HG03108 (cell line): Measurements from ENCODE around the gene MYLIP.
"Not testable (repeated sequence)": the region's sequence is repeated elsewhere in the genome, so short reads cannot be mapped to it uniquely, and the experiment has no call there.

Experiments
- ATAC-seq: cut with Tn5 transposase; IDR thresholded peaks from one replicate; pipeline ENCODE4 v1.9.1; 2021; ENCODE audit warnings: moderate library complexity; ENCODE audit not compliant: unreplicated experiment

MYLIP gene

DNA sequence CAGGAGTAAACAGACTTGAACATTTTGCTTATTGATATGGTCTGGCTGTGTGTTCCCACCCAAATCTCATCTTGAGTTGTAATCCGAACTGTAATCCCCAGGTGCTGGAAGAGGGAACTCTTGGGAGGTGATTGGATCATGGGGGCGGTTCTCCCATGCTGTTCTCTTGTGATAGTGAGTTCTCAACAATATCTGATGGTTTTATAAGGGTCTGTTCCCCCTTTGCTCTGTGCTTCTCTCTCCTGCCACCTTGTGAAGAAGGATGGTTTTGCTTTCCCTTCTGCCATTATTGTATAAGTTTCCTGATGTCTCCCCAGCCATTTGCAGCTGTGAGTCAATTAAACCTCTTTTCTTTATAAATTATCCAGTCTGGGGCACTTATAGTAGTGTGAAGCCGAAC is 40.0 kb downstream of the MYLIP start:
- ATAC-seq: no peak

- no peak for ATAC-seq
Observed at GRCh38 chr6:16171400-16171799, 42.5 kb downstream of the MYLIP start.

DNA sequence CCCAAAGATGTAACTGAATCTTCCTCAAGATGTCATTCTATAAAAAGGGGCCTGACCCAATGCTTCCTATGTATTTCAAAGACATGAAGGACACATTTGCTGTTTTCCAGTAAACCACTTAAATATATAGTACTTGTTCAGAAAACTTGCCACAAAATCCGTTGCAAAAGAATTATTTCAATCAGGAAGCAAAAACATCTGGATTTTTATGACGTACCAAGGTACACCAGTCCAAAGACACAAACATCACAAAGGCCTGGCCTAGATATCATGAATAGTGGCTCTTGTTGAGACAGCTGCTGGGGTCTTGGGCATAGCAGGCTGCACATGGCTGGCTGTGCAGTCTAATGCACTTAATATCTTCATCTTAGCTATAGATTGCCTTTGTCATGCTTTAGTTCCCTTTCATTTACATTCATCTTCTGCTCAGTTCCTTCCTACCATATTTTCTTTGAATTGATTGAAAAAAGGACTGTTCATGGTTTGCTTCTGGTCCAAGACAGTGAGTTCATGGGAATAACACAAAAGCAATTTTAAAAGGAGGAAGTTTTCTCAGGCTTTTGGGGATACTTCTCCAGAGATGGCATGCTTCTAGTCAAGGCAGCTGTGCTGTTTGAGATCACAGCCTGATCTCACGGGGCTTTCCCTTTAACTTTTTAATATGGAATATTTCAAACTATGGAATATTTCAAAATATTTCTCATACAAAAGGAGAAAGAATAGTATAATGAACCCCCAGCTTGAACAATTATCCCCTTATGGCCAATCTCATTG is 44.5 kb downstream of the MYLIP start:
- no peak for ATAC-seq

- no peak for ATAC-seq
Observed at GRCh38 chr6:16174416-16175078, 45.7 kb downstream of the MYLIP start.

DNA sequence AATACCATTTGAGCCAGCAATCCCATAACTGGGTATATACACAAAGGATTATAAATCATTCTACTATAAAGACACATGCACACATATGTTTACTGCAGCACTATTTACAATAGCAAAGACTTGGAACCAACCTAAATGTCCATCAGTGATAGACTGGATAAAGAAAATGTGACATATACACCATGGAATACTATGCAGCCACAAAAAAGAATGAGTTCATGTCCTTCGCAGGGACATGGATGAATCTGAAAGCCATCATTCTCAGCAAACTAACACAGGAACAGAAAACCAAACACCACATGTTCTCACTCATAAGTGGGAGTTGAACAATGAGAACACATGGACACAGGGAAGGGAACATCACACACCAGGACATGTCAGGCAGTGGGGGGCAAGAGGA is 47.7 kb downstream of the MYLIP start:
- not testable (repeated sequence) for ATAC-seq

GRCh38 chr6:16177881-16178280 is 49.0 kb downstream of the MYLIP start:
- ATAC-seq: no peak

GRCh38 chr6:16178351-16178750 is 49.5 kb downstream of the MYLIP start:
- no peak for ATAC-seq

DNA sequence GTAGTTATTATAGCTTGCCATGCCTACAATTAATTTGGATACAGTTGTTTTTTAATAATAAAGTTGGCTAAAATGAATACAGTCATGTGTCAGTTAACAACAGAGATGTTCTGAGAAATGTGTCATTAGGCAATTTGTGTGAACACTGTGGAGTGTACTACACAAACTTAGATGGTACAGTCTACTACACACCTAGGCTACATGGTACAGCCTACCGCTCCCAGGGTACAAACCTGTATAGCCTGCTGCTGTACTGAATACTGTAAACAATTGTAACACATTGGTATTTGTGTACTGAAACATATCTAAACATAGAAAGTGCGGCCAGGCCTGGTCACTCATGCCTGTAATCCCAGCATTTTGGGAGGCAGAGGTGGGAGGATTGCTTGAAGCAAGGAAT is 50.2 kb downstream of the MYLIP start:
- no peak for ATAC-seq

GRCh38 chr6:16179970-16180431 is 51.1 kb downstream of the MYLIP start:
- ATAC-seq: no peak

- no peak for ATAC-seq
Observed at GRCh38 chr6:16180696-16181438, 52.0 kb downstream of the MYLIP start.

GRCh38 chr6:16181439-16182297 is 52.8 kb downstream of the MYLIP start:
- ATAC-seq: no peak

DNA sequence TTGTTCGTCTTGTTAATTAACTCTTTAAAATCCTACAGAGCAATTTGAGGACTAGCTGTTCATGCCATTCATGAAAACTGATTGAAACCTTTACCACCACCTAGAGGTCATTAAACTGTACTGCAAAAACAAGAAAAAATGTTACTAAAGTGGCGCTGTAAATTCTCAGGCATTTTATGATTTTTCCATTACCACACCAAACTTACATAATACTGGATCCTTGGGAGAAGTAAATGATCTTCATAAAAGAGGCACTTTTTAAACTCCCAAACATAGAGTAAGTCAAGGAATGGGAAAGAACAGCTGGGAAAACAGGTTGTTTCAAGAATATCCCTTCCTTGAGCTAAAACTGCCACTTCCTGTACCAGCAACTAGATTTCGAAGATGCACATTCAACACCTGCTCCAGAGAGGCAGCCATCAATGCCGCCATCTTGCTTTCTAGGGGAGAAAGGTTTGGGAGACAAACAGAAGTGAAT is 54.3 kb downstream of the MYLIP start:
- ATAC-seq: peak; percentile 47

GRCh38 chr6:16184129-16184528 is 55.2 kb downstream of the MYLIP start:
- ATAC-seq: no peak

GRCh38 chr6:16184551-16184950 is 55.7 kb downstream of the MYLIP start:
- ATAC-seq: no peak

DNA sequence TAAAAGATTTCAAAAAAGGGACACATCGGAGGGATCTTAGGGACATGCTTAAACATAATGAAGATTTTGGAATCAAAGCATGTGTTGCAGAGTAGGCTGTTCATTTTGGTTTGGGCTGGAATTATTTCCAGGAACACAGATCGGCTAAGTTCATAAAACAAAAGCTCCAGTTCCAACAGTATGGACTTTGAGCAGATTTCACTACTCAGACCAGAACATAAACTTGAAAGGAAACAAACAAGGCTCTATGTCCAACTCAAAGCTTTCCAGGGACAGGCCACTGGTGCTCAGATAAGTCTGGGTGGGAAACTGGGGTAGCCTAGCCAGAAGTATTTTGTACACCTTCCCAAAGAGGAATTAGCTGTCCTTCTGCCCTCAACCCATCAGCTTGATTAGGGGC is 58.3 kb downstream of the MYLIP start:
- ATAC-seq: no peak

GRCh38 chr6:16190214-16190613 is 61.3 kb downstream of the MYLIP start:
- ATAC-seq: no peak

DNA sequence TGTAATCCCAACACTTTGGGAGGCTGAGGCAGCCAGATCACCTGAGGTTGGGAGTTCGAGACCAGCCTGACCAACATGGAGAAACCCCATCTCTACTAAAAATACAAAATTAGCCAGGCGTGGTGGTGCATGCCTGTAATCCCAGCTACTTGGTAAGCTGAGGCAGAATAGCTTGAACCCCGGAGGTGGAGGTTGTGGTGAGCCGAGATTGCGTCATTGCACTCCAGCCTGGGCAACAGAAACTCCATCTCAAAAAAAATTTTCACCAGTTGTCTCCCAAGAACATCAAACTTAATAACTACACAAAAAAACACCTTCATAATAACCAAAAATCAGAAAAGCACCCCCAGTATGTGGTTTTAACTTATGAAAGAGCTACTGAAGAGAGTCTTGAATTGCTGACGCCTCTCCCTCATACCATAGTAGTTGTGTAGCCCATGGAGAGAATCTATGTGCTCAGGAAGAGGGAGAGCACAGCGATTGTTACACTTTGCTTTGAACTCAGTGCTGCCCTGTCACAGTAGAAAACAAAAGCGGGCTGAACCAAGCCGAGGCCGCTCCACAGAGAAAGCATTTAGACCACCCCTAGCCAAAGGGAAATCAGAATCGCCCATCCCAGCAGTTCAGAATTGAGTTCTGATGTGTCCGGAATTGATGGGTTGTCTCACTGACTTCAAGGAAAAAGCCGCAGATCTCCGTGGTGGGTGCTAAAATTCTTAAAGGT is 67.5 kb downstream of the MYLIP start:
- ATAC-seq: no peak

- no peak for ATAC-seq
Observed at GRCh38 chr6:16196984-16197546, 68.2 kb downstream of the MYLIP start.
